IMR-90 (cell line): ENCODE data around the gene PLXND1.

ENCODE experiments used
- BHLHE40 ChIP-seq: fragments of 150-350 bp; IDR thresholded peaks from 2 replicates; pipeline ENCODE4 v1.6.1; 2016; ENCODE audit warnings: mild to moderate bottlenecking, low read depth, low read length
- CEBPB ChIP-seq: IDR thresholded peaks from 2 replicates; pipeline ENCODE4 v1.6.1; 2012; ENCODE audit warnings: low read depth, low read length, improper control_type of control experiment
- CTCF ChIP-seq: conservative IDR thresholded peaks from 2 replicates; pipeline ENCODE4 v1.5.1; 2012; ENCODE audit warnings: mild to moderate bottlenecking, low read depth, low read length, improper control_type of control experiment
- MAFK ChIP-seq: IDR thresholded peaks from 2 replicates; pipeline ENCODE4 v1.6.1; 2012; ENCODE audit warnings: low read depth, low read length, improper control_type of control experiment
- MXI1 ChIP-seq: IDR thresholded peaks from 2 replicates; pipeline ENCODE4 v1.6.1; 2012; ENCODE audit warnings: low read depth, mild to moderate bottlenecking, low read length, moderate library complexity, borderline replicate concordance
- POLR2A ChIP-seq: IDR thresholded peaks from 2 replicates; pipeline ENCODE4 v1.6.1; 2012; ENCODE audit warnings: mild to moderate bottlenecking, low read depth, low read length
- RAD21 ChIP-seq: IDR thresholded peaks from 2 replicates; pipeline ENCODE4 v1.6.1; 2012; ENCODE audit warnings: low read length, improper control_type of control experiment
- RCOR1 ChIP-seq: IDR thresholded peaks from 2 replicates; pipeline ENCODE4 v1.6.1; 2012; ENCODE audit warnings: mild to moderate bottlenecking, low read length, improper control_type of control experiment; ENCODE audit not compliant: insufficient replicate concordance
- TF ChIP-seq, protein P1 (sequence below): fragments of 150-350 bp; IDR thresholded peaks from 2 replicates; pipeline ENCODE4 v1.6.1; 2017; ENCODE audit warnings: mild to moderate bottlenecking, antibody characterized with exemption, low read length, low read depth

- TF ChIP-seq CTCF (no peak), BHLHE40 (no peak), MXI1 (no peak), POLR2A (no peak), CEBPB (no peak), RCOR1 (no peak), RAD21 (no peak), MAFK (no peak)
- TF ChIP-seq, protein P1, sequence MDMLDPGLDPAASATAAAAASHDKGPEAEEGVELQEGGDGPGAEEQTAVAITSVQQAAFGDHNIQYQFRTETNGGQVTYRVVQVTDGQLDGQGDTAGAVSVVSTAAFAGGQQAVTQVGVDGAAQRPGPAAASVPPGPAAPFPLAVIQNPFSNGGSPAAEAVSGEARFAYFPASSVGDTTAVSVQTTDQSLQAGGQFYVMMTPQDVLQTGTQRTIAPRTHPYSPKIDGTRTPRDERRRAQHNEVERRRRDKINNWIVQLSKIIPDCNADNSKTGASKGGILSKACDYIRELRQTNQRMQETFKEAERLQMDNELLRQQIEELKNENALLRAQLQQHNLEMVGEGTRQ, result no peak
Observed at GRCh38 chr3:129569856-129570255, 36.6 kb downstream of the PLXND1 start.
